ENCODE data around the gene FXYD2. TPM values are rescaled to one million over a fixed set of nuclear protein-coding genes. Genes with fewer than 3 reads are reported as not detected.
"Not testable (repeated sequence)": the region's sequence is repeated elsewhere in the genome, so short reads cannot be mapped to it uniquely, and the experiment has no call there.

The FXYD2 gene
- total and polyA plus RNA-seq, 2 donors from 2014 or later, result 2,527 to 9,664 TPM

DNA sequence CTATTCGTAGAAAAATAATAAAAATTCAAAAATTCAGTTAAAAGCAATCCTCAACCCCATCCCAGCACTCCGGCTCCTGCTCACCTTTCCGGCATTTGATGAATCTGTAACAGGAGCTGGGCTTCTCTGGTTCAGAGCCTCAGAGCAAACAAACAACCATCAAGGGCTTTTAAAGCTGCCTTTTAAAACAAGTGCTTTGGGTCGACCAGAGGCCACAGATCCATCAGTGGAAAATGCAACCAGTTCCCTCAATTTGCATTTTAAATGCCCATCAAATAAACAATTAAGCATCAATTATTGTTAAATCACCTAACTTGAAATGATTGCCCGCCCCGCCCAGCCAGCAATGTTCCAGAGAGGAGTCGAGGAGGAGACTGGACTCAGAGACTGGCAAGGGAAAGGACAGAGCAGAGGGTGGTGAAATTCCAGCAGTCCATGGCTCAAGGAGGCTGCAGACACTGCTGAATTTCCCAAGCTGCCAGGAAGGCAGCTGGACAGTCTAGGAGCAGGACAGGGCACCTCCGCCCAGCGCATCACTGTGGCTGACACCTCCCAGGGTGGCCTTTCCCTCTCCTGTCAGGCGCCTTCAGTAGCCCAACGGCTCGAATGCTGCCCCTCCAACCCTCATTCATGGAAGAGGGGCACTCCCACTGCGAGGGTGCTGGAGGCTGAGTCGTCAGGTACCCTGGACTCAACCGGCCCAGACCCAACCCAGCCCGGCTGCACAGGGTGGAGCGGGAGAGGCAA is 44.4 kb upstream of the FXYD2 start:
- intact Hi-C loops (cut with DNase I), result no loop called here
- H3K27ac ChIP-seq (ENCODE audit: low read depth in 2 of 2, low read length in 2 of 2), result peak overlapping the region in 1 of 2 donors; percentile 45
- H3K36me3 ChIP-seq (ENCODE audit: control insufficient read depth in 2 of 3, insufficient read depth in 3 of 3, low read length in 3 of 3), result no peaks in the 10 kb centered on the region
- TF ChIP-seq, protein P1, sequence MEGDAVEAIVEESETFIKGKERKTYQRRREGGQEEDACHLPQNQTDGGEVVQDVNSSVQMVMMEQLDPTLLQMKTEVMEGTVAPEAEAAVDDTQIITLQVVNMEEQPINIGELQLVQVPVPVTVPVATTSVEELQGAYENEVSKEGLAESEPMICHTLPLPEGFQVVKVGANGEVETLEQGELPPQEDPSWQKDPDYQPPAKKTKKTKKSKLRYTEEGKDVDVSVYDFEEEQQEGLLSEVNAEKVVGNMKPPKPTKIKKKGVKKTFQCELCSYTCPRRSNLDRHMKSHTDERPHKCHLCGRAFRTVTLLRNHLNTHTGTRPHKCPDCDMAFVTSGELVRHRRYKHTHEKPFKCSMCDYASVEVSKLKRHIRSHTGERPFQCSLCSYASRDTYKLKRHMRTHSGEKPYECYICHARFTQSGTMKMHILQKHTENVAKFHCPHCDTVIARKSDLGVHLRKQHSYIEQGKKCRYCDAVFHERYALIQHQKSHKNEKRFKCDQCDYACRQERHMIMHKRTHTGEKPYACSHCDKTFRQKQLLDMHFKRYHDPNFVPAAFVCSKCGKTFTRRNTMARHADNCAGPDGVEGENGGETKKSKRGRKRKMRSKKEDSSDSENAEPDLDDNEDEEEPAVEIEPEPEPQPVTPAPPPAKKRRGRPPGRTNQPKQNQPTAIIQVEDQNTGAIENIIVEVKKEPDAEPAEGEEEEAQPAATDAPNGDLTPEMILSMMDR (IDR thresholded peaks at IDR 0.05; ENCODE audit: borderline replicate concordance, extremely low read depth, insufficient read depth), result no peak
- H3K9ac ChIP-seq (ENCODE audit: low read length in 3 of 3), result no peak overlapping the region
- H3K9me3 ChIP-seq (ENCODE audit: control insufficient read depth in 2 of 3, insufficient read depth in 1 of 3, low read length in 3 of 3), result no peaks in the 10 kb centered on the region
- H3K27me3 ChIP-seq (ENCODE audit: control insufficient read depth, insufficient read depth, low read length), result no peaks in the 10 kb centered on the region
- no peak for FAIRE-seq
- peak in 3 of 5 donors; percentile 45 to 80 (median 78) for DNase-seq
- peaks cover 0 to 7% (median 6%) of the 10 kb centered on the region in 3 donors for H3K4me1 ChIP-seq (ENCODE audit: control insufficient read depth in 2 of 3, insufficient read depth in 2 of 3, low read depth in 1 of 3, low read length in 3 of 3)
- no peak overlapping the region for H3K4me3 ChIP-seq (ENCODE audit: low read length in 3 of 3)

- no peaks in the 10 kb centered on the region for H3K36me3 ChIP-seq (ENCODE audit: control insufficient read depth in 2 of 3, insufficient read depth in 3 of 3, low read length in 3 of 3)
- peaks cover 0 to 7% (median 6%) of the 10 kb centered on the region in 3 donors for H3K4me1 ChIP-seq (ENCODE audit: control insufficient read depth in 2 of 3, insufficient read depth in 2 of 3, low read depth in 1 of 3, low read length in 3 of 3)
- DNase-seq (peak in 2 of 5 donors; percentile 60 to 76), FAIRE-seq (no peak)
- no peaks in the 10 kb centered on the region for H3K9me3 ChIP-seq (ENCODE audit: control insufficient read depth in 2 of 3, insufficient read depth in 1 of 3, low read length in 3 of 3)
- H3K27me3 ChIP-seq (ENCODE audit: control insufficient read depth, insufficient read depth, low read length), result no peaks in the 10 kb centered on the region
- no peak overlapping the region for H3K27ac ChIP-seq (ENCODE audit: low read depth in 2 of 2, low read length in 2 of 2)
- TF ChIP-seq, protein P1 (IDR thresholded peaks at IDR 0.05; ENCODE audit: borderline replicate concordance, extremely low read depth, insufficient read depth), result no peak
- no peak overlapping the region for H3K9ac ChIP-seq (ENCODE audit: low read length in 3 of 3)
- intact Hi-C loops (cut with DNase I), result no loop called here
- no peak overlapping the region for H3K4me3 ChIP-seq (ENCODE audit: low read length in 3 of 3)
Observed at GRCh38 chr11:117868088-117868487, 43.5 kb upstream of the FXYD2 start.

DNA sequence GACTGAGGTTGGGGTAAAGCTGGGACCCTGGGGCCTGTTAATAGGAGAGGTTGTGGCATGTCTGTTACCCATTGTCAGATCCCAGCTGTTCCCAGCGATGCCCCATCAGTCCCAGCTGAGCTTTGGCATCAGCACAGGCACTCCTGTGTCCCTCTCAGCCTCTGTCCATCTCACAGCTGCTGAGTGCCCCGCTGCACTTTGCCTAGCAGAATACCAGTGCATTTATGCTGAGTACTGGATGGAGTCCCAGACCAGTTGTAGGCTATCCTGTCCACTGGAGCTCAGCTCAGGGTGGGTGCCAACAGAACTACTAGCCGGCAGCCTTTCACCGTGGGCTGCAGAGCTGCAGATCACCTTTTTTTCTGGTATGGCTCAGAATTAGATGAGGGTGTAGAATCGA is 42.0 kb upstream of the FXYD2 start:
- FAIRE-seq, result no peak
- Histone ChIP-seq H3K9me3 (ENCODE audit: control insufficient read depth in 2 of 3, insufficient read depth in 1 of 3, low read length in 3 of 3) (no peaks in the 10 kb centered on the region), H3K4me1 (ENCODE audit: control insufficient read depth in 2 of 3, insufficient read depth in 2 of 3, low read depth in 1 of 3, low read length in 3 of 3) (peaks cover 0 to 11% (median 0%) of the 10 kb centered on the region in 3 donors), H3K4me3 (ENCODE audit: low read length in 3 of 3) (no peak overlapping the region), H3K36me3 (ENCODE audit: control insufficient read depth in 2 of 3, insufficient read depth in 3 of 3, low read length in 3 of 3) (no peaks in the 10 kb centered on the region), H3K27me3 (ENCODE audit: control insufficient read depth, insufficient read depth, low read length) (no peaks in the 10 kb centered on the region), H3K27ac (ENCODE audit: low read depth in 2 of 2, low read length in 2 of 2) (no peak overlapping the region), H3K9ac (ENCODE audit: low read length in 3 of 3) (no peak overlapping the region)
- peak in 1 of 5 donors; percentile 10 for DNase-seq
- intact Hi-C loops (cut with DNase I), result no loop called here
- TF ChIP-seq, protein P1 (IDR thresholded peaks at IDR 0.05; ENCODE audit: borderline replicate concordance, extremely low read depth, insufficient read depth), result no peak

DNA sequence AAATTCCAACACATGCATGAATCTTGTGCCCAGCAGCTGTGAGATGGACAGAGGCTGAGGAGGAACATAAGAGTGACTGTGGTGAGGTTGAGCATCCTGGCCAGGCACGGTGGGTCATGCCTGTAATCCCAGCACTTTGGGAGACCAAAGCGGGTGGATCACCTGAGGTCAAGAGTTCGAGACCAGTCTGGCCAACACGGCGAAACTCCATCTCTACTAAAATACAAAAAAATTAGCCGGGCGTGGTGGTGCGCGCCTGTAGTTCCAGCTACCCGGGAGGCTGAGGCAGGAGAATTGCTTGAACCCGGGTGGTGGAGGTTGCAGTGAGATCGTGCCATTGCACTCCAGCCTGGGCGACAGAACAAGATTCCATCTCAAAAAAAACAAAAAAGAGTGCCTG is 41.0 kb upstream of the FXYD2 start:
- H3K4me3 ChIP-seq (ENCODE audit: low read length in 3 of 3); H3K27ac ChIP-seq (ENCODE audit: low read depth in 2 of 2, low read length in 2 of 2); FAIRE-seq; H3K9ac ChIP-seq (ENCODE audit: low read length in 3 of 3); intact Hi-C loops (cut with DNase I); H3K9me3 ChIP-seq (ENCODE audit: control insufficient read depth in 2 of 3, insufficient read depth in 1 of 3, low read length in 3 of 3); H3K36me3 ChIP-seq (ENCODE audit: control insufficient read depth in 2 of 3, insufficient read depth in 3 of 3, low read length in 3 of 3); H3K27me3 ChIP-seq (ENCODE audit: control insufficient read depth, insufficient read depth, low read length): not testable (repeated sequence)
- peak in 1 of 5 donors; percentile 13 for DNase-seq
- H3K4me1 ChIP-seq (ENCODE audit: control insufficient read depth in 2 of 3, insufficient read depth in 2 of 3, low read depth in 1 of 3, low read length in 3 of 3), result peaks cover 0 to 14% (median 0%) of the 10 kb centered on the region in 3 donors

All from kidney (tissue), 14 donors.